C4-2B (cell line): ENCODE measurements around the gene C6orf52.

Experiments
- ZFX ChIP-seq: fragments of 450-650 bp; IDR thresholded peaks from 2 replicates; pipeline ENCODE4 v1.6.1; 2017
- TF ChIP-seq, protein P1 (sequence below): fragments of 450-650 bp; conservative IDR thresholded peaks from 2 replicates; pipeline ENCODE4 v1.5.1; 2017; ENCODE audit warnings: mild to moderate bottlenecking

DNA sequence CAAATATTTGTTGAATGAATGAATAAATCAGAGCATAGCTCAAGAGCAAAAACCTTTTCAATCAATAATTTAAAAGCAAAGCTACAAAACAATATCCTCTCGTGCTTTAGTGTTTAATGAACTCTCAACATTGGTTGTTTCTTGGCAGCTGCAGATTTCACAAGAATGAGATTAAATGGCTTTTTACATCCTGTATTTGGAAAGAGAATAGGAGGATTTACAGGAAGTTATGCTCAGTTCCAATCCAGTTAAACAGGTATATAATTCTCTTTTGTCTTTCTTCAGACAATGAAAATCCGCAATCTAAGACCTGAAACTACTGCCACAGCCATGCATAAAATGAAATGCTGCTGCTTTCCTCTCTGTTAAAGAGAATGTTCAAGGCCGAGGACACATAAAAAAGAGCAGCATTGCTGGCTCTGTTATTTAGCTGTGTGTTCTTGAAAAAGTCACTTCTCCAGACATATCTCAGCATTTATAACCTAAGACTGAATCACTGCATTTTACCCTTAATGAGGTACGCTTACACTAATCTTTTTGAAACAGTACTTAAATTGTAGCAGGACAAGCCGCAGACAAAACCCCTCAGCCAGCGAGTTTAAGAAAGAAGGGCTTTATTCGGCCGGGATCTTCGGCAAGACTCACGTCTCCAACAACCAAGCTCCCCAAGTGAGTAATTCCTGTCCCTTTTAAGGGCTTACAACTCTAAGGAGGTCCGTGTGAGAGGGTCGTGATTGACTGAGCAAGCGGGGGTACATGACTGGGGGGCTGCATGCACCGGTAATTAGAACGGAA lies 3.6 kb downstream of the C6orf52 start:
- TF ChIP-seq, protein P1, sequence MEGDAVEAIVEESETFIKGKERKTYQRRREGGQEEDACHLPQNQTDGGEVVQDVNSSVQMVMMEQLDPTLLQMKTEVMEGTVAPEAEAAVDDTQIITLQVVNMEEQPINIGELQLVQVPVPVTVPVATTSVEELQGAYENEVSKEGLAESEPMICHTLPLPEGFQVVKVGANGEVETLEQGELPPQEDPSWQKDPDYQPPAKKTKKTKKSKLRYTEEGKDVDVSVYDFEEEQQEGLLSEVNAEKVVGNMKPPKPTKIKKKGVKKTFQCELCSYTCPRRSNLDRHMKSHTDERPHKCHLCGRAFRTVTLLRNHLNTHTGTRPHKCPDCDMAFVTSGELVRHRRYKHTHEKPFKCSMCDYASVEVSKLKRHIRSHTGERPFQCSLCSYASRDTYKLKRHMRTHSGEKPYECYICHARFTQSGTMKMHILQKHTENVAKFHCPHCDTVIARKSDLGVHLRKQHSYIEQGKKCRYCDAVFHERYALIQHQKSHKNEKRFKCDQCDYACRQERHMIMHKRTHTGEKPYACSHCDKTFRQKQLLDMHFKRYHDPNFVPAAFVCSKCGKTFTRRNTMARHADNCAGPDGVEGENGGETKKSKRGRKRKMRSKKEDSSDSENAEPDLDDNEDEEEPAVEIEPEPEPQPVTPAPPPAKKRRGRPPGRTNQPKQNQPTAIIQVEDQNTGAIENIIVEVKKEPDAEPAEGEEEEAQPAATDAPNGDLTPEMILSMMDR = no peak
- TF ChIP-seq ZFX = no peak
